Fibroblast of peridontal ligament (primary cell): ENCODE data around the gene CROCC2.

Experiments used
- DNase-seq: peaks from one replicate; pipeline ENCODE4 v3.0.0-alpha.2; 2010; ENCODE audit errors: extremely low read depth

Gene CROCC2

DNA sequence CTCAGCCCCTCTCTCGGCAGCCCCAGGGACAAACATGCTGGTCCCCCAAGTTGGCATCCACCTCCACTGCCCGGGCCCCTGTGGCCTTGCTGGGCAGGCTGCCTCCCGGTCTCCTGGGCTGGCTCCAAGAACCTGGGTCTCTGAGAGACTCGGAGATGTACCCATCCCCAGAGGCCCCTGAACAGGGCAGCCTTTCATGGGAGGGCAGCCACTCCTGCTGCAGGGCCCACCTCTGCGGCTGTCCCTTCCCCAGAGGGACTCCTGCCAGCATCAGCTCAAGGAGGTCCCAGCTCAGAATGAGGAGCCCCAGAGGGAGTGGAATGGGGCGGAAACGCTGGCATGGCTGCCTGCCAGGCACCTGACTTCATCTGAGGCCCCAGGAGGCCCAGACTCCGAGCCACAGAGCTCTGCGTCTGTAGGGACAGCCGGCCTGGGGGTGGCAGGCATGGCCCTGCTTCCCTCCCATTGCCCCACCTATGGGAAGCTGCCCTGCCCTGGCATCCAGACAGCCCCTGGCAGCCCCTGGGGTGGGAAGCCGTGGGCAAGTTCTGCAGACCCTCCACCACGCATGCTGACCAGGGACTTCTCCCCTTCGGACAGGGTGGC lies 857 bp upstream of the CROCC2 start:
- DNase-seq = no peak

DNA sequence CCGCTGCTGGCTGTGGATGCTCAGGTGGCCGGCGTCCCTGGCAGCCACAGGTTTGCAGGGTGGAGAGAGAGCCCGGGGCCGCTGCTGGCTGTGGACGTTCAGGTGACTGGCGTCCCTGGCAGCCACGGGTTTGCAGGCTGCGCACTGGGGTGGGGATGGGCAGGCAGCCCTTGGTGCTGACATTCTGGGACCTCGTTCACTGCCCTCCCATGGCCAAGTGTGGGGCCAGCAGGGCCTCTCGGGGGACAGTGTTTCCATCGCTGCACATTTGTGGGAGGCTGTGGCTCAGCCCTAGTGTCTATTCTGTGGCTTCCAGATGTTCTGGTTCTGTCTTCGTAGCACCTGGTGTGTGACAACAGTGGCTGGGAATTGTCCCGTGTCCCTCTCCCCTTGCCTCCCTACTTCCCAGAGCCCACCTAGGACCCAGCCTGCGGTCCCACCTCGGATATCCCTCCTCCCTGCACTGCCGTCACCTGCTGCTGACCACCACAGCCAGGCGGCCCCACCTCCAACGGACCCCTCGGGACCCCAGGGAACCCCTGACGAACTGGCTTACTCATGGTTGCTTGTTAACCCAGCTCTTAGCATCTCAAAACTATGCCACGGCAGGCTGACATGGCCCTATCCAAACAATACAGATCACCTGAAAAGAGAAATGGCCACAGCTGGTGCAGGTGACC lies 915 bp downstream of the CROCC2 start:
- DNase-seq = no peak

DNA sequence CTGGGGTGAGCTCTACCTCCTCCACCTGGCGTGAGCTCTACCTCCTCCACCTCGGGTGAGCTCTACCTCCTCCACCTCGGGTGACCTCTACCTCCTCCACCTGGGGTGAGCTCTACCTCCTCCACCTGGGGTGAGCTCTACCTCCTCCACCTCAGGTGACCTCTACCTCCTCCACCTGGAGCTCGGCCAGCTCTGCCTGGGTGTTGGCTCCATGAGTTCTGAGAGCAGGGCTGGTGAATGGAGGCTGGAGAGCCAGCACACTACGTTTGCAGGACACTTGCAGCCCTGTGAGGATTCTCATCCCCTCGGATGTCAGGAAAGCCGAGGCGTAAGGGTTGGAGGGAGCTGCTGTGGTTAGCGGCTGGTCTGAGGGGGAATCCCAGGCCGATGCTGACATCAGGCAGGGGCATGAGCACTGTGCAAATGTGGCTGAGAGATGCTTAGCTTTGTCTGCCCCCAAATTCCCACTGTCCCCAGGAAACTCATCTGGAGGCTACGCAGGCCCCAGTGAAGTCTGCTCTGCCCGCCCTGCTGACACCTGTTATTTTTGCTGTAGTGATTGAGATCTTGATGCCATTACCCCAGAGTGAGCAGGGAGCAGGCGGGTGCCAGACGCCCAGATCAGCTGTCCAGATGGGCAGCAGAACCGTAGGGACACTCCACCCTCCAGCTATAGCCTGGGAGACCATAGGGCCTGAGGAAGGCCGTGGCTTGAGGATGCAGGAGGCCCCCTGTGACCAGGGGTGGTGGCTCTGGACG lies 3.3 kb downstream of the CROCC2 start:
- no peak for DNase-seq

DNA sequence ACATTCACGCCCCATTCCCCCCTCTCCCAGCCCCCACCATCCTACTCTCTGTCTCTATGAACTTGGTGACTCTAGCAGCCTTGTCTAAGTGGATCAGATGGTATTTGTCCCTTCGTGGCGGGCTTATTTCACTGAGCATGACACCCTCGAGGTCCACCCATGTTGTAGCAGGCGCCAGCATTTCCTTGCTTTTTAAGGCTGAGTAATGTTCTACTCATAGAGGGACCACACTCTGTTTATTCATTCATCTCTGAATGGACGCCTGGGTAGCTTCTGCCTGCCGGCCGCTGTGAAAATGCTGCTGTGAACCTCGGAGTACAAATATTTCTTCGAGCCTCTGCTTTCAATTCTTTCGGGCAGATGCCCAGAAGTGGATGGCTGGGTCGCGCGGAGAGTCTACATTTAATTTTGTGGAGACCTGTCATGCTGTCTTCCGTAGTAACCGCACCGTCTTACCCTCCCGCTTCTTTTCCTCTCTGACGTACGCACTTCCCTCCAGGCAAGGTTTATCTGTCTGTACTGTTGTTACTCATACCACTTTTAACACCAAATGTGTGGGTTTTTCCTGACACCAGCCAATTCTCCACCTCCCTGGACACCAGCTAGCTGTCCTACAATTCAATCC lies 5.6 kb downstream of the CROCC2 start:
- peak; percentile 30 for DNase-seq

DNA sequence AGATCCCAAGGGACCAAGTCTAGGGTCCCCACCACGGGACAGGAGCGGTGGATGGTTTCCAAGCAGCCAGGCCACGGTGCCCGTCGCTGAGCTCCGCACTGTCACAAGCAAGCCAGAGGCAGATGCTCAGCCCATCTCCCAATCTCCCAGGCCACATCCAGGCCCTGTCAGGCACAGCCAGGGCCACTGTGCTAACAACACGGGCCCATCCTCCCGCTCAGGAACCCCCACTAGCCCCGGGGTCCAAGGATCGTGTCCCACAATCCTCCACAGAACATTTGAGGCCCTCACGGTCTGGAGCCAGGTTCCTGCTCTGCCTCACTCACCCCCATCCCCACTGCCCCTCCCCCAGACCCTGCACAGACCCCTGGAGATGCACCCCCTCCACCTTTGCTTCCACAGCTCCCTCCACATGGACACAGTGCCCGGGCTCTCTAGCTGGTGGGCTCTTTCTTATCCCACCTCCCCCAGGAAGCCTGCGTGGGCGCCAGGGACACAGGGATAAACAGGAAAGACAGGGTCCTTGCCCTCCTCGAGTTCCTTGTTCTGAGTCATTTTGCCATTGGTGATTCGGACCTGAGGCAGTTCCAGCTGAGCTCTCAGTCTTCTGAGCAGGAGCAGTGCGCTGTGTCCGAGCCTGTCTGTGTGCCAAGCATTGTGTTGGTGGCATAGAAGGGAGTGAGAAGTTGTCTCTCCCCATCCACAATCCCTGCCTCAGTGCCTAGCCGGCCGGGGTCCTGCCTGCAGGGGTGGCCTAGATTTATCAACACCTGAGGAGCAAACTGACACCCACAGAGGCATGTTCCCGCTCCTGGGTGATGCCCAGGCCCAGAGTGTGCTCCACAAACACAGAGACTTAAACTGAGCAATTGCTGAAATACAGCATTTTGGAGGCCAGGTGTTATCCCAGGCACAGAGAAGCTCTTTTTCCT lies 7.0 kb downstream of the CROCC2 start:
- no peak for DNase-seq

DNA sequence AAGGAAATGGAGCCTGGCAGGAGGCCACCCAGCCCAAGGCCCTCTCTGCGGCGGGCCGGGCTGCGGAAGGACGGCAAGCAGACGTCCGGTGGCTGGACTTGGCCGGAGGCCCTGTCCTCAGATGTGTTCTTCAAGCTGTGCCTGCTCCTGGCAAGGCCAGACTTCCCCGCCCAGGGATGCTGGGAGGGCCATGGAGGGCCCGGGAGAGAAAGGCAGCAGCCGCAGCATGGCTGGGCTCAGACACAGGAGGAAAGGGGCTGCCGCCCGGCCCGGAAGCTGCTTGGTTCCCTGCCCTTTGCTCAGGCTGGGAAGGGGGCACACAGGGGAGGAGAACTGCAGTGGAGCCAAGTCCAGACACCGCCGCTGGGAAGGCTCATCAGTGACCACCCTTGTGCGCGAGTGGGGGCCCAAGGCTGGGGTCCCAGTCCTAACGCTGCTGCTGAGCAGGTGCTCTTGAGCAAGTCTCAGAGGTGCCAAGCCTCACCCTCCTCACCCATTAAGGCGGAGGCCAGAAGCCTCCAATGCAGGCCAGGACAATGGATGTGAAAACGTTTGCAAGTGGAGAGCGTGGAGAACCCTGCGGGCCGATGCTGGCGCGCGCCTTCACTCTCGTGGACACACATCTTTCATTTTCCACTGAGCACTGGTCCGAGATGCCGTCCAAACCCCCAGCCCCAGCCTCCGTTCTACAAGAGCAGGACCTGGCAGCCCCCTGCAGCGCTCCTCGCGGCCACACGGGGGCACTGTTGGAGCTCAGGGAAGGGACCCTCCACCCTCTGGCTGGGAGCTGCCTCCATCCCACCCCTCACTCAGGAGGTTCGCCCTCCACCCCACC lies 7.9 kb downstream of the CROCC2 start:
- peak; percentile 47 for DNase-seq

DNA sequence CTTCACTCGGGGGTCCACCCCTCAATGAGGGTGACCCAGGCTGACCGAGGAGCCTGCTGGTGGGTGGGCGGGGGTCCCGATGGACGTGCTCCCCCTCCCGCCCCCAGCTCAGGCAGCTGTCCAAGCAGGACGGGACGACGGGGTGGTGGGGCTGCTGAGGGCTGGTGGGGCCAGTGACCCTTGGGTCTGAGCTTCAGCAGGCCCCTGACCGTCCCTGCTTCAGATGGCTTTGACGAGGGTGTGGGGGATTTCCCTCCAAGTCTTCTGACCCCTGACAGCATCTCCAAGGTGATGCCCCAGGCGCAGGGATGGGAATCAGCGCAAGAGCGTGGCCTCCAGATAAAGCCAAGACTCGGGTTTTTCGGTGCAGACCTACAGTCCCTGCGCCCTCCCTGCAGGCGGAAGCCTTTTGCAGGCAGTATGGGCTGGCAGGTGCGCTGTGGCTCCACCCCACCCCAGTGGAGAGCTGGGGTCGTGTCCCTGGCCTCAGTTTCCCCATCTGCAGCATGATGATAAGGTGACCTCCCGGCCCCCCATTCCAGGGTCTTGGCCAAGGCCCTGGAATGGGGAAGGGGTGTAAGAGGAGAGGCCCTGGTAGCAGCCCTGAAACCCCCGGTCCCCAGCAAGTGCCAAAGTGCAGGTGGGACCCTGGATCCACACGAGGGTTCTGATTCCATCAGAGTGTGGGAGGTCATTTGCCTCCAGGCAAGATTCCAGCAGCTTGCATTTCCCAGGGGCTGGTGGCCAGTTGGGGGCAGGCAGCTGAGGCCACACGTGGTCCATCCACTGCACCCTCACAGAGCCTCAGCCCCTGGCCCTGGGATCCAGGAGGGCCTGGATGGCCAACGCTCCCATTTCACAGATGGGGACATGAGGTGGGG lies 8.7 kb downstream of the CROCC2 start:
- DNase-seq = no peak

DNA sequence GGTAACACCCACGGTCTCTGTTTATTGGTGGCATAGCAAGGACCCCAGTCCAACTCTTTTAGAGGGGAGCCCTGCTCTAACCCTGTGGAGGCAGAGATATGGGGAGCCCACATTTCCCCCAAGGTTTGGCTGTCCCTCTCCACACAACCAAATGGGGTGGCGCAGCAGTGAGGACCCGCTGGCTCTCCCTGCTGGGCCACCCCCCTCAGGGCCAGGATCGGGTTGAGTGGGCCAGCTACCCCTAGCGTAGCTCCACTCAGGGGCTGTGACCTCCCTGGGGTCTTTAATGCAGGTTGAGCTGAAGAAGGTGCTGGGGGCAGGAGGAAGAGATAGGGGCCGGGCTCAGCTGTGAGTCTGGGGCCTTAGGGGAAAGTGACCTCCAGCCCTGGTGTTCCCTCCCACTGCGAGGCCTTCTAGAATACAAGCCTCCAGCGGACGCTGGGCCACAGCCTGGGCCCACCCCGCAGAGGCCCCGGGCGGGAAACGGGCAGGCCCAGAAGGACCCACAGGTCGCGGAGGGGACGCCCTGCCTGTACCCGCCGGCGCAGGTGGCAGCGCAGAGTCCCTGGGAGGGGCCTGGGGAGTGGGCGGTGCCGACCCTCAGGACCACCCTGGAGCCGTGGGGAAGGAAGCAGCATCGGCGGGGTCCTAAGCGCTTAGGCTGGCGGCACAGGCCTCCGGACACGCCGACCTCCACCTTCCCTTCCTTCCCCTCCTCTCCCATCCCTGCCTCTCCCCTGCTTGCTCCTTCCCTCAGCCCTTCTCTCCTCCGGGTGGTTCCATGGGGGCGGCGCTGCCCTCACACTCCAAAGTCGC lies 9.6 kb downstream of the CROCC2 start:
- no peak for DNase-seq

DNA sequence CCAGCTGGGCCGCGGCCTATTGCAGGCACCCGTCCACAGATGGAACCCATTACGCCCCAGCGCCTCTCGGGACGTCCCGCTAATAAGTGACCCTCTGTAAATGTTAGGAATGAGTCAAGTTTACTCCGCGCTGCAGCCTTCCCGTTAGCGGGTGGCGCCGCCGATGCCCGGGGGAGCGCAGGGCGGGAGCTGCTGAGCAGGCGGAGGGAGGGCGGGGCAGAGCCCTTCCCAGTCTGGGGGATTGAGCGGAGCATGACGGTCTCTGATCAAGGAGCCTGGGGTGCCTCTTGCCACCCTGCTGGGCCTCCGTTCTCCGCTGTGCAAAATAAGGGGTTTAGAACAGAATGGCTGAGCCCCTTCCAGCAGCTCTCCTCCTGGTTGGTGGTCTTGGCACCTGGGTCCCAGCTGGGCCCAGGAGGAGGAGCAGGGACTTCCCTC lies 10.5 kb downstream of the CROCC2 start:
- peak; percentile 86 for DNase-seq

DNA sequence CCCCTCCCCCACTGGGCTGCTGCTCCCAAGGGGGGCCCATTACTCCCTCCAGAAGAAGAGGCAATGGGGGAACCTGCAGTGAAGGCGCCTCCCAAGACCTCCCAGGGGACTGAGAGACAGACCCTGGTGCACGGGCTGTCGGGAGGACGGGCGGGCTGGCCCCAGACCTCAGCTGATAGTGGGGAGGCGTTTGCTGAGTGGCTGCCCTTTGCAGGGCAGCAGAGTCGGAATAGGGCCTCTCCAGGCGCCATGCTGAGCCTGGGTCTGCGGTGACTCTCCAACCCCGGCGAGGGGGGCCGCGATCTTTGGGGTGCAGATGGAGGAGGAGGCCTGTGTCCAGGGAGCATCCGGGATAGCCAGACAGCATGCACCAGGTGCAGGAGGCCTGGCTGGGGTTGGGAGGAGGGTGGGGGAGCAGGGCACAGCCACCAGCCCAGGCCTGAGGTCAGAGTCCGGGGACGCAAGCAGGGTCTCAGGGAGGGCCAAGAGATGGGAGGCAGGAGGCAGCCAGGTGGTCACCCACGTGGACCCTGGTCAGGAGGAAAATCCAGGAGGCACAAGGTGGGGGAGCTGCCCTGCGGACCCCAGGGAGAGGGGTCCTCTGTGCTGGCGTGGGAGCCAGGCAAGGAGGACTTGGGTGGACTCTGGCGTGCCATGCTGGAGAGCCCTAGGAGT lies 11.0 kb downstream of the CROCC2 start:
- DNase-seq = no peak

DNA sequence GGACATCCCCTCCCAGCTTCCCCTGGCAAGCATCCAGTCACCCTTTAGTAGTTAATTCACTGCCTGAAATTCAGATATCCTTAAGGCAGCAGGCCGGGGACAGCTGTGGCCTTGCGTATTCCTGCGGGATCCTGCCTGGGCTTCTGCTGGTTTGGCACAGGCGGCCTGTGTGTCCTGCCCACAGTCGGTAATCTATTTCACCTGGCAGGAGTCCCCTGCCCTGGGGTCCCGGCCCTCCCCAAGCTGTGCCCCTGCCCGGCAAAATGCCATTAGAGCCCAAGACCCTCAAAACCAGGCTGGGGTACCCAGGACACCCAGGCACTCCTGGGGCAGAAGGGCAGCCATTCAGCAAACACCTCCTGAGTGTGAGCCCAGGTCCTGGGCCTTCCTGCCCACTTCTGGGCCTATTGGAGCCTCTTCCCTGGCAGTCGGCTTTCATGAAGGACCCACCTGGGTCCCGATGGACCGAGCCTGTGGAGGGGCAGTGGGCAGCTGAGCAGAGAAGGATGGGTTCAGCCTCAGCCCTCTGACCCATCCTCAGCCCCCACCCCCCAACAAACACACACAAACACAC lies 11.6 kb downstream of the CROCC2 start:
- no peak for DNase-seq

DNA sequence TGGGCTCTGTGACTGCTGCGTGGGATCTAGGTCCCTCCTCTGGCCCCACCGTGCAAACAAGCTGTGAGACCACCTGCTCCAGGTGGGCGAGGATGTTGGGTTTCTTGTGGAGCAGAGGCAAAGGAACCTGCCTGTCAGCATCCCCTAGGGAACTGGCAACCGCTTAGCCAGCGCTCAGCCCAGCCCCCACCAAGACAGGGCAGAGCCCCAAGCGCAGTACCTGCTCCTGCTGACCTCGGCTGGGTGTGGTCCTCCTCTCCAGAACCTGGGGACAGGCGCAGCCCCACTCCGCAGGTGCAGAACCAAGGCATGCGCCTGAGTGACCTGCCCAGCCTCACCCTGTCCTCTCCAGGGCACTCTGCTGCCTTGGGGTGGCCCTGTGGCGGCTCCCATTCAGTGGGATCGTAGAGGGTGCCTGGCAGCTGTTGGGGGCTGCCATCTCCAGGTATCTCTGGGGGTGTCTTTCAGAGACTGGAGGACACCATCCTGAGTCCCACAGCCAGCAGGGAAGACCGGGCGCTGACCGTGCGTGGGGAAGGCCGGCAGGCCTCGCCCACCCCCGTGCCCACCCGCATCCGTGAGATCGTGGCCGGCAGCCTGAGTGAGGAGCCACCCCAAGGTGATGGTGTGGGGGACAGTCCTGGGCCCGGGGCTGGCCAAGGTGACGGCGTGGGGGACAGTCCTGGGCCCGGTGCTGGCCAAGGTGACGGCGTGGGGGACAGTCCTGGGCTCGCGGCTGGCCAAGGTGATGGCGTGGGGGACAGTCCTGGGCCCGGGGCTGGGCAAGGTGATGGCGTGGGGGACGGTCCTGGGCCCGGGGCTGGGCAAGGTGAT lies 12.3 kb downstream of the CROCC2 start:
- DNase-seq = no peak

DNA sequence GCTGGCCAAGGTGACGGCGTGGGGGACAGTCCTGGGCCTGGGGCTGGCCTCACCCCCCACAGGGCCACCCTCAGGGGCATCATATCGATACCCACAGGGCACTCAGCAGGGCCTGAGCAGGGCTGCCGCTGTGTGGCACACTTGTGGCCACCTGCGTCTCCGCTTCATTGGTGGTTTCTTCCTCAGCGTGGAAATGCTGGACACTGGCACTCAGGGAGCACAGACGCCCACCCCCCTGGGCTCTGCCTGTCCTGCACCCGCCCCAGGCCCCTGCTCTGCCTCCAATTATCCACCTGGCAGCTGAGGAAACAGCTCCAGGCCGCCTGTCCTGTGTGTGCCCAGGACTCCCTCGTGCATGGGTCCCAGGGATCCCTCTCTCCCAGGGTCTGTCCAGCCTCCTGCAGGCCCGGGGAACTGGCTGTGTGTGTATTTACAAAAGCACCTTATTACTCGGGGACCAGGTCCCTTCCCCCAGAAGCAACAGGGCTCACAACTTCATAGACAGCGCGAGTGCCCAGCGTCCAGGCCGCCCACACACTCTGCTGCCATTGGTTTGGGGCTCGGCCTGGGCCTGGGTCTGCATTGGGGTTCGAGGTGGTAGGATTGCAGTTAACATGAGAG lies 13.1 kb downstream of the CROCC2 start:
- no peak for DNase-seq

DNA sequence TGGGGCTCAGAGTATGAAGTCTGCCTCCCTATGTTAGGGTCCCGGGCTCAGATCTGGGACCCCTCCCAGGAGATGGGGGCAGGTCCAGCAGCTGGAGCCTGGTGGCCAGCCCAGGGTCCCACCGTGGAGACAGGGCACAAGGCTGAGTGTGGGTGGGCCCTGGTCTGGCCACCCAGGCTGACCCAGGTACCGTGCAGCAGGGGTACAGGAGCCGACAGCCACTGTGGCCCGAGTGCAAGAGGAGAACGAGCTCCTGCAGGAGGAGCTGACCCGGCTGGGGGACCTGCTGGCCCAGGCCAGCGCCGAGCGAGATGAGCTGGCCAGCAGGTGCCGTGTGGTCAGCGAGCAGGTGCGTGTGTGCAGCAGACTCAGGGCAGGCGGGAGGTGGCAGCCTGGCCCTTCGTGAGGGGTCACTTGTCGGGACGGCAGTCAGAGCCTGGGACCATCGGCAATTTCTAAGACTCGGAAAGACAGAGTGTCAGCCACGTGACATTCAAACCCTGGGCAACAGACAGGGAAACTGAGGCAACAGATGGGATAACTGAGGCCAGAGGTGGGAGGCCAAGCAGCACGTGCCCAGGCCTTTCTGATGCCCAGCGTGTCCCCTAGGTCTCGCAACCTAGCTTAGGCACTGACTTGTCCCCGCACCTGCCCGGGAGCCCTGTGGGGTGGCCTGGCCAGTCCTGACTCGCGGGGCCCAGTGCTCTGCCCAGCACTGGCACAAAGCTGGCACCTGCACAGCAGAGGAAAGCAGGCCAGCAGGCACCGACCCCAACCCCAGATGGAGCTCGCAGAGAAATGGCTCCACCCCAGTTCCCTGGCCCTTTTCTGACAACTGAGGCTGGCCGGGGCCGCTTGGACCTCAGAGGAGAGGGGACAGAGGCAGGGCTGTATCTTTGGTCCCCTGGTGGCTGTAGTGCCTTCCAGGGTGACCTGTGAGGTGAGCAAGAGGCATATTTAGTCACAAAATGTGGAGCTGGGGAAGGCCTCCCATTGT lies 13.9 kb downstream of the CROCC2 start:
- no peak for DNase-seq

DNA sequence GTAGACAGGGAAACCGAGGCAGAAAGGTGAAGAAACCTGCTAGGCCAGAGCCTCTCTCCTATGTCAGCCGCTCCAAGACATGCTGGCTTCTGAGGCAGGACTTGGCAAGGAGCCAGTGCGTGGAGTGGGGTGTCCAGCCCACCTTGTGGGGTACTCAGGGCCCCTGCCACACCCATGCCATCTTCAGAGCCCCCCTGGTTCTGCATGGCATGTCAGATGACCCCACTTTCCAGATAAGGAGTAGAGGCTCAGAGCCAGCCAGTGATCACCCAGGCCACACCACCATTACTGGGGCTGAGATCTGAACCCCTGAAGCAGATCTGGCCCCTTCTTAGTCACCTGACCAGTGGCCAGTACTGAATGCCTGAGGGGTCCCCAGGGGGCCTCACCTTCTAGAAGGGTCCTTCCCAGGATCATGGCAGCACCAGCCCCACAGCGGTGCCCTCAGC lies 14.7 kb downstream of the CROCC2 start:
- DNase-seq = peak; percentile 20
